Trophoblast cell (in vitro differentiated cells and primary cell): Measurements from ENCODE around the gene MBIP.
A peak's percentile ranks its signal among the peaks of the same experiment; 100 is the strongest.
"Not testable (repeated sequence)": the region's sequence is repeated elsewhere in the genome, so short reads cannot be mapped to it uniquely, and the experiment has no call there.

Source experiments
- DNase-seq, 2 donors: peaks; one replicate each; pipeline ENCODE4 v3.0.0-alpha.2; 2016
- H2AFZ ChIP-seq: 2 replicates; pipeline ENCODE4 v1.6.1; 2013; ENCODE audit warnings: low read length, moderate library complexity, mild to moderate bottlenecking; ENCODE audit not compliant: insufficient read depth, poor library complexity
- H2AK5ac ChIP-seq: 2 replicates; pipeline ENCODE4 v1.6.1; 2013; ENCODE audit warnings: mild to moderate bottlenecking, low read length
- H2BK120ac ChIP-seq: 2 replicates; pipeline ENCODE4 v1.6.1; 2013; ENCODE audit warnings: low read length, mild to moderate bottlenecking, moderate library complexity; ENCODE audit not compliant: insufficient read depth, poor library complexity
- H2BK12ac ChIP-seq: 2 replicates; pipeline ENCODE4 v1.6.1; 2013; ENCODE audit warnings: mild to moderate bottlenecking, low read length, moderate library complexity
- H2BK5ac ChIP-seq: 2 replicates; pipeline ENCODE4 v1.6.1; 2013; ENCODE audit warnings: low read length, low read depth, moderate library complexity, mild to moderate bottlenecking; ENCODE audit not compliant: poor library complexity
- H3K14ac ChIP-seq: 2 replicates; pipeline ENCODE4 v1.6.1; 2013; ENCODE audit warnings: mild to moderate bottlenecking, low read length
- H3K18ac ChIP-seq: 2 replicates; pipeline ENCODE4 v1.6.1; 2013; ENCODE audit warnings: mild to moderate bottlenecking, low read length
- H3K23ac ChIP-seq: 2 replicates; pipeline ENCODE4 v1.6.1; 2013; ENCODE audit warnings: low read length
- H3K27ac ChIP-seq: 2 replicates; pipeline ENCODE4 v1.5.1; 2013; ENCODE audit warnings: low read depth, mild to moderate bottlenecking, inconsistent platforms, low read length, moderate library complexity
- H3K27me3 ChIP-seq: 2 replicates; pipeline ENCODE4 v1.6.1; 2013; ENCODE audit warnings: inconsistent platforms, mild to moderate bottlenecking, low read length, moderate library complexity; ENCODE audit not compliant: insufficient read depth
- H3K36me3 ChIP-seq, 2 experiments: 1 replicate in 1 of 2; 2 replicates in 1 of 2; pipeline ENCODE4 v1.6.1; 2013; ENCODE audit warnings: low read length in 2 of 2, mild to moderate bottlenecking in 2 of 2, moderate library complexity in 1 of 2; ENCODE audit not compliant: insufficient read depth in 2 of 2, control insufficient read depth in 1 of 2
- H3K4ac ChIP-seq: 2 replicates; pipeline ENCODE4 v1.6.1; 2013; ENCODE audit warnings: low read depth, mild to moderate bottlenecking, low read length, moderate library complexity
- H3K4me1 ChIP-seq, 2 experiments: 1 replicate in 1 of 2; 2 replicates in 1 of 2; pipeline ENCODE4 v1.6.1; 2013; ENCODE audit warnings: low read length in 2 of 2, mild to moderate bottlenecking in 2 of 2, moderate library complexity in 1 of 2; ENCODE audit not compliant: insufficient read depth in 2 of 2, control insufficient read depth in 1 of 2
- H3K4me2 ChIP-seq: 2 replicates; pipeline ENCODE4 v1.6.1; 2013; ENCODE audit warnings: inconsistent platforms, mild to moderate bottlenecking, low read length, moderate library complexity
- H3K4me3 ChIP-seq: 2 replicates; pipeline ENCODE4 v1.5.1; 2013; ENCODE audit warnings: mild to moderate bottlenecking, low read depth, low read length, inconsistent platforms
- H3K79me1 ChIP-seq: one replicate; pipeline ENCODE4 v1.6.1; 2013; ENCODE audit warnings: low read length
- H3K79me2 ChIP-seq: 2 replicates; pipeline ENCODE4 v1.6.1; 2013; ENCODE audit warnings: low read length, mild to moderate bottlenecking; ENCODE audit not compliant: control insufficient read depth, insufficient read depth, poor library complexity
- H3K9ac ChIP-seq: 2 replicates; pipeline ENCODE4 v1.6.1; 2013; ENCODE audit warnings: mild to moderate bottlenecking, low read length
- H3K9me3 ChIP-seq: 2 replicates; pipeline ENCODE4 v1.6.1; 2013; ENCODE audit warnings: low read depth, mild to moderate bottlenecking, control low read depth, inconsistent platforms, low read length; ENCODE audit not compliant: insufficient read depth
- H4K12ac ChIP-seq: 2 replicates; pipeline ENCODE4 v1.6.1; 2013; ENCODE audit warnings: low read depth, mild to moderate bottlenecking, low read length, moderate library complexity
- H4K8ac ChIP-seq: 2 replicates; pipeline ENCODE4 v1.6.1; 2013; ENCODE audit warnings: low read depth, mild to moderate bottlenecking, low read length, moderate library complexity
- H4K91ac ChIP-seq: one replicate; pipeline ENCODE4 v1.6.1; 2013; ENCODE audit warnings: low read depth, mild to moderate bottlenecking, low read length, moderate library complexity
- WGBS: extraction: QIAGEN DNeasy Blood & Tissue Kit; methylation state at CpG from one replicate; pipeline ENCODE4 v1.1.7; 2013; ENCODE audit warnings: missing lambda C conversion rate; ENCODE audit not compliant: insufficient read length, insufficient coverage; ENCODE audit errors: extremely low coverage; 5-methylcytosine and 5-hydroxymethylcytosine counted together

MBIP gene

GRCh38 chr14:36333119-36333518 lies 12.7 kb upstream of the MBIP start:
- Histone ChIP-seq H2AFZ (no peak overlapping the region), H4K91ac (no peak overlapping the region), H2BK5ac (no peak overlapping the region), H3K18ac (no peak overlapping the region), H3K79me2 (no peaks in the 10 kb centered on the region), H4K8ac (no peak overlapping the region), H3K9me3 (no peaks in the 10 kb centered on the region), H2BK120ac (no peak overlapping the region), H3K4me2 (no peak overlapping the region), H4K12ac (no peak overlapping the region), H3K36me3 (no peaks in the 10 kb centered on the region), H3K9ac (no peak overlapping the region), H3K4ac (no peak overlapping the region), H3K23ac (no peak overlapping the region), H3K14ac (no peak overlapping the region), H3K4me1 (no peaks in the 10 kb centered on the region), H3K79me1 (no peaks in the 10 kb centered on the region), H2BK12ac (no peak overlapping the region), H3K27me3 (no peaks in the 10 kb centered on the region), H3K4me3 (no peak overlapping the region), H3K27ac (no peak overlapping the region), H2AK5ac (no peak overlapping the region)
- no CpG with 5 or more reads among the region's 4 CpGs for WGBS
- DNase-seq, result peak in 1 of 2 donors; percentile 26

GRCh38 chr14:36327573-36327972 lies 7.1 kb upstream of the MBIP start:
- not testable (repeated sequence) for H3K4me2 ChIP-seq, H3K27me3 ChIP-seq, H3K9me3 ChIP-seq, H3K79me2 ChIP-seq, H2BK5ac ChIP-seq, H2AK5ac ChIP-seq, H3K36me3 ChIP-seq, H3K4me1 ChIP-seq, H4K8ac ChIP-seq, H3K9ac ChIP-seq, H4K91ac ChIP-seq, H3K79me1 ChIP-seq, H2AFZ ChIP-seq, H3K27ac ChIP-seq, H3K14ac ChIP-seq, H3K4ac ChIP-seq, DNase-seq, H4K12ac ChIP-seq, H3K4me3 ChIP-seq, H3K23ac ChIP-seq, H3K18ac ChIP-seq, H2BK12ac ChIP-seq, H2BK120ac ChIP-seq
- no CpG with 5 or more reads among the region's 4 CpGs for WGBS

GRCh38 chr14:36325853-36326252 lies 5.4 kb upstream of the MBIP start:
- Histone ChIP-seq H3K23ac (no peak overlapping the region), H4K91ac (no peak overlapping the region), H3K79me1 (no peaks in the 10 kb centered on the region), H3K9ac (no peak overlapping the region), H3K79me2 (no peaks in the 10 kb centered on the region), H2BK120ac (no peak overlapping the region), H3K14ac (no peak overlapping the region), H2BK12ac (no peak overlapping the region), H3K36me3 (no peaks in the 10 kb centered on the region), H4K8ac (no peak overlapping the region), H4K12ac (no peak overlapping the region), H3K18ac (no peak overlapping the region), H3K27ac (no peak overlapping the region), H3K9me3 (no peaks in the 10 kb centered on the region), H3K4me1 (no peaks in the 10 kb centered on the region), H2BK5ac (no peak overlapping the region), H3K4me2 (no peak overlapping the region), H2AFZ (no peak overlapping the region), H2AK5ac (no peak overlapping the region), H3K4me3 (no peak overlapping the region), H3K27me3 (no peaks in the 10 kb centered on the region), H3K4ac (no peak overlapping the region)
- WGBS, result 100% methylated on average over 1 of the region's 3 CpGs
- no peak for DNase-seq

DNA sequence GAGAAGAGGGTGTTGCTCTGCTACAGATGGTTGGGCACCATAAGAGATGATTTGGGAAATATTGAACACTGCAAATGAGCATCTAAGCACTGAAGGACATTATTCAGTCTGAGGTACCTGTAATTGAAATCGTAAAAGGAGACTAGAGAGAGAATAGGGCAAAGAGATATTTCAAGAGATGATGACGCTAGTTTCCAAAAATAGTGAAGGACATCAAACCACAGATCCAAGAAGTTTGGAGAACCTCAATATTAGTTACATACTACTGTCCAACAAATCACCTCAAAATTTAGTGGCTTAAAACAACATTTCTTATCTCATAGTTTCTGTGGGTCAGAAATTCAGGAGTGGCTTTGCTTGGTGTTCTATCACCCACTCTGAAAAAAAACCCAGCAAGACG lies 4.5 kb upstream of the MBIP start:
- Histone ChIP-seq H2AK5ac (no peak overlapping the region), H3K18ac (no peak overlapping the region), H3K14ac (no peak overlapping the region), H3K23ac (no peak overlapping the region), H2BK120ac (no peak overlapping the region), H3K9ac (no peak overlapping the region), H2BK12ac (no peak overlapping the region), H3K4me1 (no peaks in the 10 kb centered on the region), H4K91ac (no peak overlapping the region), H4K8ac (no peak overlapping the region), H3K27ac (no peak overlapping the region), H3K79me2 (peaks cover 5% of the 10 kb centered on the region), H4K12ac (no peak overlapping the region), H2AFZ (no peak overlapping the region), H3K79me1 (peaks cover 4% of the 10 kb centered on the region), H3K4me2 (no peak overlapping the region), H3K4ac (no peak overlapping the region), H3K4me3 (no peak overlapping the region), H3K27me3 (no peaks in the 10 kb centered on the region), H3K36me3 (no peaks in the 10 kb centered on the region), H3K9me3 (no peaks in the 10 kb centered on the region), H2BK5ac (no peak overlapping the region)
- no CpG with 5 or more reads among the region's 3 CpGs for WGBS
- DNase-seq, result no peak
